AG08395 (cell line): ENCODE measurements around the gene RGPD5.
"Not testable (repeated sequence)": the region's sequence is repeated elsewhere in the genome, so short reads cannot be mapped to it uniquely, and the experiment has no call there.

Source experiments
- DNase-seq: peaks from one replicate; pipeline ENCODE4 v3.0.0; 2012; ENCODE audit warnings: mixed read lengths, low spot score

The RGPD5 gene

DNA sequence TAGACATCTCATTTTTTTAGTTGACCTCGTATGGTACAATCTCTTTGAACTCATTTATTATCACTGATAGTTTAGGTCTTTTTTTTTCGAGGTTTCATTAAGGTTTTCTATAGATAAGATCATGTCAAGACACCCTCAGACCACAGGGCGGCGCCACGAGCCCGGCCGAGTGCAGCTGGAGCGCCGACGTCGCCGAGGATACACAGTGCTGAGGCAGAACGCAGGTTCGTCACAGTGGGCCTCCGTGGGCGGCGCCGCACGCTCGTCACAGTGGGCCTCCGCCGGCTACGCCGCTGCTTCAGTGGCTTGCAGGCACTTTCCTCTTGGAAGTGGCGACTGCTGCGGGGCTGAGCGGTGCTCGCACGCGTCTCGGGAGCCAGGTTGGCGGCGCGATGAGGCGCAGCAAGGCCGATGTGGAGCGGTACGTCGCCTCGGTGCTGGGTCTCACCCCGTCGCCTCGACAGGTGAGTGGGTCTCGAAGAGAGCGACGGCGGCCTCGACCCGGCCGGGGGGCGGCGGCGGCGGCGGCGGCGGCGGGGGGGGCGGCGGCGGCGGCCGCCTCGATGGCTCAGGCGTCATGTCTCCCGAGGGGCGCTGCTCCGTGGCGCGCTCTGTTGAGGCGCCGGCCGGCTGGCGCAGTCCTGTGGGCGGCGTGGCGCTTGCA, at the start of gene RGPD5:
Gene RGPD5 (plus strand): TSS at position 232 of the 664 bp plus-strand sequence. CDS start 161 bp downstream, at position 393.
- DNase-seq = not testable (repeated sequence)

DNA sequence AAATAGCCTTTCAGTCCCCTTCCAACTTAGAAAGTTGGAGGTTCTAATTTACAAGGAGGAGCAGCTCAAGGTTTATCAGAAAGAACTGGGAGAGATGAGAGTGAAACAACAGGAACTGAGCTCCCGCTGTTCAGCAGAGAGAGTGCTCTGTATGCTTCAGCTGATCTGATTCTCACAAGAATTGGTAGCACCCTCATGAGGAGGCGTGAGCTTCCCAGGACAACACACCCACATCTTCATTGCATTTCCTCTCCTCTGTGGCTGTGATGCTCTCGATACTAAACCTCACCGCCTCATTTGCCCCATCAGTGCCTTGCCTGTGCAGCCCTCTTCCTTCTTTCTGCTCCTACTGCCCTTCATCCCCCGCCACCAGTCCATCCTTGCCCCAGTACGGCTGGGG, 42.5 kb upstream of the RGPD5 start:
- not testable (repeated sequence) for DNase-seq

DNA sequence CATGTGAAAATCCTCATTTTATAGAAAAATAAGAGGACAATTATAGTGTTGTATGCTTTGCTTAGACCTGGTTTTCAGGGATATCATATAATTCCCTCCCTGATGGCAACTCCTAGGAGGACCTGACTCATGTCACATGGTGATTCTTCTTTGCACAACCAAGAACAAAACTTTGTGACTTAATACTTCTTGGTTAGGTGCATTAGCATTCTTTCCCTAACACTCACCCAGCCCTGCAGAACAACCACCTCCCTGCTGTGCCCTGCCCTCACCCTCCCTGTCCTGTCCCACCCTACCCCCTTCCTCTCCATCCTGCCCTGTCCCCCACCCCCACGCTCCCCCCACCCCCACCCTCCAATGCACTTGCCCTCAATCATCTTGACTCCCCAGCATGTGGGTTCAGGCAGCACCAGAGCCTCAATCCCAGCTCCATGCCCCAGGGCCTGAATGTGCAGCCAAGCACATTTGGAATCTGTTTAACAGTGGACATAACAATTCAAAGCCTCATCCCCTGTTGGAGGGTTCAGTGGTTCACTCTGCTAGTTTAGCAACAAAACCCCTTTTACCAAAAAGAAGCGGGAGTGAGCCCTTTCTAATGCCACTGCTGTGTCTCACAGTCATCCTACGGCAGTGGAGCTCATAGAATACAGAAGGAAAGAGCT, 36.8 kb upstream of the RGPD5 start:
- not testable (repeated sequence) for DNase-seq

DNA sequence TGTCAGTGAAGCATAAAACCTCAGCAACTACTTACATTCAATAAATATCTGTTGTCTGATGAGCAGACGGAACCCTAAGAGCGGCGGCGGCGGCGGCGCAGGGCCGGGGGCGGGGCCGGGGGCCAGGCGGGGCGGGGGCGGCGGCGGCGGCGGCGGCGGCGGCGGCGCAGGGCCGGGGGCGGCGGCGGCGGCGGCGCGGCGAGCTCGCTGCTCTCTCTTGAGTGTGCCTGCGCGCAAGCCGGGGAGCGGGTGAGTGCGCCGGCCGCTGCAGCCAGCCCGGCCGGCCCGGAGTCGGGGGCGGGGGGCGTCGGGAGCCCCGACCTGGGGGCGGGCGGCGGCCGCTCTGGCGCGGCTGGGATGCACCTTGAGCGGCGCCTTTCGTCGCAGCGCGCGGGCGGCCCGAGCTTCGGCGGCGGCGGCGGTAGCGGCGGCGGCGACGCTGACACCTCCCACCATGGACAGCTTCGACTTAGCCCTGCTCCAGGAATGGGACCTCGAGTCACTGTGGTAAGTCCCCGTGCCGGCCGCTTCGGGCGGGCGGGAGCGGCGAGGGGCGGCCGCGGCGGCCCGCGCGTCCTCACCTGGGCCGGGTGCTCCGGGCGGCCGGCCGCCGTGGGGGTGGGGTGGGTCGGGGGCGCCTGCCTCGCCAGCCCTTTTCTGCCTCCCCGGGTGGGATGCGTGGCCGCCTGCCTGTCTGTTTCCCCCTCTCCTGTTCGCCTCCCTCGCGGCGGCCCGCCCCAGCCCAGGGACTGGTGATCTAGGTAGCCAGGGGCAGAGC, 33.7 kb upstream of the RGPD5 start:
- not testable (repeated sequence) for DNase-seq

DNA sequence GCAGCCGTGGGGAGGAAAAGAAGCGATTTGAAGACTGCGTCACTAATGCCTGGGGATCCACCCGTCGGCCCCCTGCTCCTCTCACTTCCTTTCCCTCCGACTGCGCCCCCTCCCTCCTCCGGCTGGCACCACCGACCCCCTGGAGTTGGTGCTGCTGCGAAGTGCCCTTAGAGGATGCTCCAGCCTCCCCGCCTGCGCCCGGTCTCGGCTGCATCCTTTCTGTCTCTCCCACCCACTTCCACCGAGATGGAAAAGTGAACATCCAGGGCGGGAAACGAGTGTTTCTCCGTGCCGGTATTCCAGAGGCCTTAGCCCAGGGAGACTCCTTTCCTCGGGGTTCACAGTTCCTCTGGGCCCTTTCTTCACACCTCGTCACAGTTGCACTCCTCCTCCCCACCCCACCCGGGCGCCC, 33.1 kb upstream of the RGPD5 start:
- DNase-seq = not testable (repeated sequence)

DNA sequence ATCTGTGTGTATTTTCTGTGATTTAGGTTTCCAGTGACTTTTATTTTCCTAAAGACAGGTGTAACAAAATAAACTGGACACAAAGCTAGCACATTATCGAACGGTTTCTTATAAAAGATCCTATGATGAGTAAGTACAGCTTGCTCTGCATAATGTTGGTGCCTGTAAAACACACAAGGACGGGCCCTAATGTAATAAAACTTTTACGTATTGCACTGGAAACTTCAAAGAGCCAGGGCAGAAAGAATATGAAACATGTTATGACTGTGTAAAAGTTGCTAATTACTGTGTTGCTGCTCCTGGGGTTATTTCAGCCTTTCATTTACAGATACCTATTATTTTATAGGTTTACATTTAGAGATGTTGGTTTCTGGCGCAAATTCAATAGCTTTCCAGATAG, 32.1 kb upstream of the RGPD5 start:
- DNase-seq = not testable (repeated sequence)

DNA sequence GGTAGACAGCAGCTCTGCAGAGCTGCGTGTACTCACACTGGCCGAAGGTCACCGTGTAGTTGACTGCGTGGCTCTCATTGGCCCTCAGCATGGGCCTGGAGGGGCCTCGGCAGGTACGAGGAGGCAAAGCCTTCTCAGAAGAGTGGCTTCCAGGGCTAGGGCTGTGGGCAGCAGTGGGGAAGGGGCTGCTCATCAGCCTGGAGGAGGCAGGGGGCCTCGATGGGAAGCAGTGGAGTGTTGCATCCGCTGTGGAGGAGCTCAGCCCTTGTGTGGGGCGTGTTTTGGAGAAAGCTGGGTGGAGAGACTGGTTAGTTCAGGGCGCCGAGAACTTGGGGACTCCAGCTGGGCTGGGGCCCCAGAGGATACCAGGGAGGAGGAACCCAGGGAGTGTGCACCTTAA, 28.0 kb upstream of the RGPD5 start:
- not testable (repeated sequence) for DNase-seq

DNA sequence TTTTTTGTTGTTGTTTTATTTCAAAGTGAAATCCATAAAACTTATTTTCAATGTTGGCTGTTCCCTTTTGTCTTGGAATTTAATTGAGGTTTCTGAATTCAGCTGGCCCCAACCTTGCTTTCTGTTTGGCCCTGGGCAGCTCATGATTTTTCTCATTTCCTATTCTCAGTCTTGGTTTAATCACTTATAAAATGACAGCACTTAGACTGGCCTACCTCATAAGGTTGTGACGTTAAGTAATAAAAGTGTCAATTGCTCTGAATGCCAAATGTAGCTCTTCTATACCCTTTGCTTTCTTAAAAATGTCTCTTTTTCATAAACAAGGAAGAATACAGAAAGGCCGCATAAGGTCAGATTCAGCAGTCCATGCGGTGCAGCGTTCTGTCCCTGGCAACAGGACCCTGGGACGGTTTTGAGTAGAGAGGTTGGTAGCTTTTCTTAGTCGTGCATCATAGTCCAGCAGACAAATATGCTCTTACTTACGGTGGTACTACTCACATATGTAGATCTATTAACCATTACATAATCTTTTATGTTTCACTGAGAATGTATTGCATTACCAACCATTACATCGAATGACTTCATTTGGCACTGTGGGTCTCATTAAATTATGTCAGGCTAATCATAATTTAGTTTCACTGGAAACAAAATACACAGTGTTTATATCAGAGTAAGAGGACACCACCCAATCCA, 27.1 kb upstream of the RGPD5 start:
- not testable (repeated sequence) for DNase-seq

DNA sequence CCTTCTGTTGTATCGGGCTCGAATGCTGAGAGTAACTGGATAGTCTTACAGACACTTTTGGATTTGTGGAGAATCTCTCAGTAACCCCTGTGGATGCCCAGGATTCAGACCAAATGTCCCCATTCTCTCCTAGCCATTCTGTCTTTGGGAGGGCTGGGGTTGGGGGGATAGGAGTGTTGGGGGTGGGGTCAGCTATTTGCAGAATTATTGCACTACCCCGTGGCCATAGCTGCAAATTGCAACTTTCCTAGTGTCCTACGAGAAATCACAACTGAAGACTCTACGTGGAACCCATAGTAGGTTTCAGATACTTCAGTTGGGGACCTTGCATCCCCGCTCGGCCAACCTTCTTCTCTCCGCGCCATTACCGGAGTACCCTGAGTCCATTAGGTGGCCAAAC, 25.2 kb upstream of the RGPD5 start:
- not testable (repeated sequence) for DNase-seq

DNA sequence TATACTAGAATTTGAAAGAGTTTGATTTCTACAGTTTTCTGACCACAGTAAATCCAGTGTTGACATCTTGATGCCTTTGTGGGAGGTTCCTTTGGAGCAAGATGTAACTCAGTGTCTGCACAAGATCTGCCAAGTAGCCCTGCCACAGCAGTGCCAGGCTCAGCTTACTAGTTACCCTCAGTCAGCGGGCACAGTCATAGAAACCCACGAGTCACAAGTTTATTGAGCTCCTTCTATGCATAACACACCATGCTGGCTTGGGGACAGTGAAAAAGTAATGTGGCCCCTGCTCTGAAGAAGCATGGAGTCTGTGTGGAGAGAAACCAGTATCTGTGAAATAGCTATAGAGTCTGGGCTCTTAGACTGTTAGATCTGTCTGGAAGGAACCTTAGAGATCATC, 15.0 kb upstream of the RGPD5 start:
- not testable (repeated sequence) for DNase-seq

DNA sequence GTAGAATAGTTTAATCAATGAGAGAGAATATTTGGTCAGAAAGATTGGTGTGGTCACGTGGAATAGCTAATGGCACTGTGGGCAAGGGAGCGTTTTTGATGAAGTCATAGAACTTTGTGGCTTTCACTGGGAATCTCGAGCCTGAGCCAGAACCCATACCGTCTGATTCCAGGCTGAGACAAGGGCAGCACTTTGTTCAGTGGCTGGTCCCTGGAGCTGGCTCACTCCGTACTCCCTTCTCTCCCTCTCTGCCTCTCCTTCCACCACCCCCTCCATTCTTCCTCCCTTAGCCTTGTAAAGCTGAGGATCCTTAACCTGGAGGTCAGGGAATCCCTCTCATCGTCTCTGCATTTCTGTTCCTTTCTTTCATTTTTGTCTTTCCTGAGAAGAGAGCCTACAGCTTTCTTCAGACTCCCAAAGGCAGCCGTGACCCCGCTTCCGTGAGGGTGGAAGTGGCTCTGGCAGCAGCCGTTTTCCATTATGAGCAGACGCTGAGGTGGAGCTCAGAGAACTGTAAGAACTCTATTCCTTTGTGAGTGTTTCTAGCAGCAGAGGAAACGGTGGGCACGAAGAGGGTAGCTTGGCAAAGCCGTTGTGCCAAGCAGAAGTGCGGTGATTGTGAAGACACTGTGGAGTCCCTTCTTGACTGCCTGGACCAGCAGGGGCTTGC, 12.8 kb upstream of the RGPD5 start:
- DNase-seq = not testable (repeated sequence)

DNA sequence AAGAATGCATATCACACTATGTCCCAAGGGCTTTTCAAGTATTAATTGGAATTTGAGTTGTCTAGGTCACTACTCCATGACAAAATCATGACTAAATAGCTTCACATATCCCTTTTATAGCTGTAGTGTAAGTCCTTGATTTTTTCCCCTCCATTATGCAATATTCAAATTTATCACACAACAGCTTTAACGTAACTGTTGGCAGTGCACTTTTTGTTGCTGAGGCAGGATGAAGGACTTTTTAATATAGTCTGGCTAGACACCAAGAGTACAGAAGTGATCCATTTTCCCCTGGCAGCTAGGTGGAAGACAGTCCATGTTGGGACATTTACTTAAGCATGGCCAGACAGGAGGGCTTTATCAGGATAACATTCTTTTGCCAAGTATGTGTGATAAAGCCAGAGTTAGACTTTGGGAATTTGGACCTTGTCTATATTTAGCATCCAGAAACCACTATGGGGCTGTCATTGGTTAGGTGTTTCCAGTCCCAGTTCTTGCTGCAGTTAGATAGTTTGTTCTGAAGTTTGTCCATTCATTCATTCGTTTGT, 11.6 kb upstream of the RGPD5 start:
- DNase-seq = not testable (repeated sequence)

DNA sequence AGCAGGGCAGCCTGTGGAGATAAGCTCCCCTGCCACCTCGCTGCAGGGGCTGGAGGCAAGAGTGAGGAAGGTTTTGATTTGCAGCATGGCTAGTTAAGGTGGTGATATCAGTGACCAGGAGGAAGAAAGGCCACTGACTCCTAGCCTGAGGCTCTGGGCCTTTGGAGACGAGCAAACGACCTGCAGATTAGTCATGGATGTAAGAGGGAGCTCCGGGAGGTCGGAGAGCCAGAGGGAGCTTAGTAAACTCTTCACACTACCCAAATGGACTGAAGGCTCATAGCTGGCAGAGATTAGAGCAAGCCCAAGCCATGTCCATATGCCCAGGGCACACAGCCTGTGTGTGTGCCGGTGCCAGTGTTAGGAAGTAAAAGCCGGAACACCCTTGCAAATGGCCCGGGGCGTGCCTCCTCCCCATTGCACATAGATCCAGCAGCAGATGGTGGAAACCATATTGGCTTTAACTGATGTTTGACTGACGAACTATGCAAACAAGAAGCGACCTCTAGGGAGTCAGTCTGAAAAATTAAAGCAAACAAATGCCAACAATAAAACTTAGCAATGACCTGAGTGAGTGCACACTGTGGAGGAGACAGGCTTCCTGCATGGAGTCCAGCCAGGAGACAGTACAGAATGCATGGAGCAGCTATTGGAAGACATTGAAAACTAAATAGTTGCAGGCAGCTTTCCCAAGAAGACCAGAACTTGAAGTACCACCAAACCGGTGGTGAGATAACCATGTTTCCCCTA, 2.4 kb upstream of the RGPD5 start:
- DNase-seq = not testable (repeated sequence)

DNA sequence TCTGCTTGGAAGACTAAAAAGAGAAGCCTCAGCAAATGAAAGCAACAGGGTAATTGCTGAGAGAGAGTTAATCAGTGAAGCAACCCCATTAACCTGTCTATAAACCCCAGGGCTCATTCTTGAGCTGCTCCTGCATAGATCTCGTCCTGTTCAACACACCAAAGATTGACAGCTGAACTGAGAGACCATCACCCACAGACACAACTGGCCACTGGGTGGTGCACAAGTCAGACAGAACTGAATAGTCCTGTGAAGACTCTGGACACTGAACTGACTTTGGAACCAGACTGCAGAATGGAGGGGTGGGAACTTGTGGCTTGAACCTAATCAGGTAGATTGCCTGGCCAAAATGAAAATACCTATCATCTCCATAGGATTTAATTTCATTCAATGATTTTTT, 1.4 kb upstream of the RGPD5 start:
- not testable (repeated sequence) for DNase-seq

DNA sequence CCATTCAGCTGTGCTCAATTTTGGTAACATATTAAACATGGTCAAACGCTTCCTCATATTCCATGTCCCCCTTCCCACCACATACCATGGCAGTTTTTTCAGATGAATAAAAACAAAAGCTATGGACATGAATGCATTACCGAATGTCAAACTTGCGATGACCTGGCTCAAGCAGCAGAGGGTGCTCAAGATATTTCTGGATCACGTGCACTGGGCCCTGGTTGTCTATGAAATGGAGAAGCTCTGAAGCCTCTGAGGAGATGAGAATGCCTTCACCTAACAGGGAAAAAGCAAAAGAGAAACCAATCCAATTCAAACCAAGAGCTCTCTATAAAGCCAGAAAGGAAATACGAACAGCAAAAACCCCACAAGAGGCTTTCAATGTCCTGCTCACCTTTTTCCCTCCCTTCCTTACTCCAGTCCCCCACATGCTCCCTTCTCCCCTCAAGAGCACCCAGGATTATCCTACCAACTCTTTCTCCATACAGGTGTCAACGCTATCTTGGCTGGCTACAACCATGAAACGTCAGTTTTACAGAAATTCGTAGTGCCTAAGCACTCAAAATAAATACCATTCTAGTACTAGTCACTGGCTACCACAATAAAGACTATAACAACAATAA, 77.1 kb downstream of the RGPD5 start:
- not testable (repeated sequence) for DNase-seq

DNA sequence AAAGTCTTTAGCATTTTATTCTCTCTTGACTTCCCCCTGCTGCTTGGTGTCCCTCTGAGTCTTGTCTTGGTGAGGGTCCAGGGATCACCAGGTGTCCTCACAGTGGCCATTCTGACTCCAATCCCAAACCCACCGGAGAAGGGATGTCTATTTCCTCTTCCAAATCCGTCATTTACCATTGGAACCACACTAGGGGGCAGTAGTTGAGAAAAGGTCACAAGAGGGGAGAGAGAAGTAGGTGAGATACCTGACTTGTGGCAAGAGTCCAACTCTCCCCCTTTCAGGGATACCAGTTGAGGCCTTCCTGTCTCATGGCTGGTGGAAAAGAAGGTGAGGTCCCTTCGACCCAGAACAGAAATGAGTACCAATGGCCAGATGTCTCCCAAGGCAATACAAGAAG, 82.5 kb downstream of the RGPD5 start:
- not testable (repeated sequence) for DNase-seq

DNA sequence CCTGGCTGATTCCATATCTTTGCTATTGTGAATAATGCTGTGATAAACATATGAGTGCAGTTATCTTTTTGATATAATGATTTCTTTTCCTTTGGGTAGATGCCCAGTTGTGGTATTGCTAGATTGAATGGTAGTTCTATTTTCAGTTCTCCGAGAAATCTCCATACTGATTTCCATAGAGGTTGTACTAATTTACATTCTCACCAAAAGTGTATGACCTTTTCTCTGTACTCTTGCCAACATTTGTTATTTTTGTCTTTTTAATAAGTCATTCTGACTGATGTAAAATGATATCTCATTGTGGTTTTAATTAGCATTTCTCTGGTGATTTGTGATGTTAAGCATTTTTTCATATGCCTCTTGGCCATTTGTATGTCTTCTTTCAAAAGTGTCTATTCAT, 88.0 kb downstream of the RGPD5 start:
- not testable (repeated sequence) for DNase-seq

DNA sequence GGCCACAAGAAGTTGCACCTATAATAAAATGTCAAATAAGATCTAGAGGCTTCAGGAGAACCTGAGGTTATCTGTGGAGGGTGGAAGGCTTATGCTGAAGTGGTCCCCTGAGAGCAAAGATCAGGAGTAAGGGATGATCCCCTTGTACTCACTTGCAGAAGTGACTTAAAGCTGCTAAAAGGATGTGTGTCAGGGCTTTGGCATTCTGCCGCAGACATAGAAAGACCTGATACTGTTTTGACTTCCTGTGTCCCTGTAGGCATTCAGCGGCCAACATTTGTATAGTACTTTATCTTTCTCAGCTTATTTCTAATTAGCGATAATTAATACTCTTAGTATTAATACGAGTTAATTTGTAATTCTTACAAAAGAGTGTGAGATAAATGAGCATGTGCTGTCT, 94.3 kb downstream of the RGPD5 start:
- not testable (repeated sequence) for DNase-seq

DNA sequence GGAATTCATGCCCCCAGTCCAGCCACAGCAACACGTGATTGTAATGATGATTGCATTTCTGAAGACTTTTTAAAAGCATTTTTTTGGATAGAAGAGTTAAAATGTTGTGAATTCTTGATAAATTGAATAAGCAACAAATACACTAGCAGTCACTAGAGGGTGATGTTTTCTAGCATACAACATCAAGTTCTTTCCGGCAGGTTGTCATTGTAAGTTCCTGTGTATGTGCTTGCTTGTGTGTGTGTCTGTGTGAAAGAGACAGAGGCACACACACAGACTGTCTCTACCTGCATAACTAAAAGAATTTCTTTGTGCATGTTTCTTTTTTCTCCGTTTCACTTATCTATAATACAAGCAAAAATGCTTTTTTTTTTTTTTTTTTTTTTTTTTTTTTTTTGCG, 95.8 kb downstream of the RGPD5 start:
- not testable (repeated sequence) for DNase-seq

DNA sequence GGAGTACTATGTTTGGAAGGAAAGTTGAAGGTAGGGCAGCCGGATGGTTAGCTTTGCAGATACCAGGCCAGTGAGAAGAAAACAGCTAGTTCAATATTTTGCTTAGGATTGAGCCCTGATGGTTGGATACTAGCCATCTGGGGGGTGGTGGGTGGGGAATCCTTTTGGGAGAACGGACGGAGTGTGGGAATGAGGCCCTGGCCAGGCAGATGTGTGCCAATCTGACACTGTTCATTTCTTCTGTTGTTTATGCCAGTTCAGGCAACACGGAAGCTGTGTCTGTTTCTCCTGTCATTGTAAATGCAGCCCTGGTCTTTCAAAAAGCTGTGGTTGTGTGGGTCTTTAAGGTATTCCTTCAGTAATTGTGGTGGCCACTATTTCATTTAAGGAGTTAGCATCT, 96.9 kb downstream of the RGPD5 start:
- DNase-seq = not testable (repeated sequence)
